Upper lobe of left lung (tissue), 6 donors: ENCODE results near the gene NAT14. TPM values are rescaled to one million over a fixed set of nuclear protein-coding genes. Genes with fewer than 3 reads are reported as not detected.

Source experiments
- ATAC-seq, 2 donors: fragments of 200-7000 bp; cut with Tn5 transposase; one replicate each; pipeline ENCODE4 v1.9.1; 2022; ENCODE audit warnings: mild to moderate bottlenecking in 2 of 2, moderate library complexity in 2 of 2; ENCODE audit not compliant: low FRiP score in 2 of 2
- DNase-seq, 2 donors: peaks; one replicate each; pipeline ENCODE4 v3.0.0-alpha.2; 2019 to 2020
- H3K27ac ChIP-seq, 4 donors: fragments of 200-600 bp; sonication (generic); one replicate each; pipeline ENCODE4 v1.5.1; 2016 to 2019
- H3K27me3 ChIP-seq, 4 donors: fragments of 200-600 bp; sonication (generic); one replicate each; pipeline ENCODE4 v1.5.1; 2017 to 2019
- H3K36me3 ChIP-seq, 4 donors: fragments of 200-600 bp; sonication (generic); one replicate each; pipeline ENCODE4 v1.5.1; 2016 to 2019
- H3K4me1 ChIP-seq, 4 donors: fragments of 200-600 bp; sonication (generic); one replicate each; pipeline ENCODE4 v1.5.1; 2018 to 2019
- H3K4me3 ChIP-seq, 4 donors: fragments of 200-600 bp; sonication (generic); one replicate each; pipeline ENCODE4 v1.5.1; 2017 to 2019; ENCODE audit warnings: mild to moderate bottlenecking in 2 of 4, moderate library complexity in 1 of 4
- H3K9me3 ChIP-seq, 4 donors: fragments of 200-600 bp; sonication (generic); one replicate each; pipeline ENCODE4 v1.5.1; 2018 to 2019
- CTCF ChIP-seq, 6 experiments: fragments of 450-650 bp in 4 of 6; fragments of 200-600 bp in 2 of 6; sonication (generic) in 2 of 6; IDR thresholded peaks; one replicate each; pipeline ENCODE4 v1.5.1; 2016 to 2019; ENCODE audit warnings: antibody characterized with exemption in 6 of 6
- EP300 ChIP-seq, 4 donors: sonication (generic); formaldehyde crosslinking; IDR thresholded peaks; one replicate each; pipeline ENCODE4 v1.5.1; 2017; ENCODE audit warnings: antibody characterized with exemption in 4 of 4, control low read depth in 2 of 4
- POLR2A ChIP-seq, 4 donors: fragments of 450-650 bp; IDR thresholded peaks; one replicate each; pipeline ENCODE4 v1.5.1; 2016 to 2017; ENCODE audit warnings: antibody characterized with exemption in 4 of 4, mild to moderate bottlenecking in 2 of 4
- POLR2AphosphoS5 ChIP-seq, 2 donors: sonication (generic); formaldehyde crosslinking; IDR thresholded peaks; one replicate each; pipeline ENCODE4 v1.5.1; 2017; ENCODE audit warnings: antibody characterized with exemption in 2 of 2
- WGBS, 2 donors: methylation state at CpG; one replicate each; pipeline ENCODE4 v1.1.5; 2017 to 2018; 5-methylcytosine and 5-hydroxymethylcytosine counted together
- total RNA-seq, 6 donors: library from RNA; depleted of rRNA in 4 of 6; stranded (reverse); fragments of >200 nt in 4 of 6; gene quantifications; one replicate each; pipeline versions ENCODE4 v1.1.0 to v1.2.1, GENCODE V29; 2016 to 2021
- donor health status: DM: no; HTN: no; CAD: no; lungs with moderate emphysema.
- donor health status: DM: no; HTN: yes; CAD: no; lungs with severe emphysema.

The NAT14 gene
- total RNA-seq, 6 donors from 2014 or later = 13.1 to 19.2 (median 16.3) TPM

GRCh38 chr19:55474269-55475265, 10.4 kb upstream of the NAT14 start:
- DNase-seq (no peak), ATAC-seq (no peak)
- Histone ChIP-seq H3K9me3 (no peaks in the 10 kb centered on the region), H3K36me3 (no peaks in the 10 kb centered on the region), H3K27me3 (no peaks in the 10 kb centered on the region), H3K4me3 (no peak overlapping the region), H3K27ac (no peak overlapping the region), H3K4me1 (peaks cover 15 to 24% (median 20%) of the 10 kb centered on the region in 4 donors)
- WGBS, 2 donors = 90 to 92% methylated on average over 16 to 19 of the region's 19 CpGs
- TF ChIP-seq EP300 (IDR thresholded peaks at IDR 0.05) = no peak
- no peak for TF ChIP-seq POLR2A (IDR thresholded peaks at IDR 0.05)
- no peak for TF ChIP-seq POLR2AphosphoS5 (IDR thresholded peaks at IDR 0.05)
- TF ChIP-seq CTCF (IDR thresholded peaks at IDR 0.05) = no peak

GRCh38 chr19:55476100-55476775, 8.8 kb upstream of the NAT14 start, which contains the start of gene ZNF628:
TSS of gene ZNF628 (plus strand) at chr19:55476617. CDS start at chr19:55479911, 3,294 bp downstream.
- ATAC-seq = peak; percentile 96 to 98

GRCh38 chr19:55477905-55478304, 7.1 kb upstream of the NAT14 start:
- Histone ChIP-seq H3K4me3 (peak overlapping the region in 1 of 4 donors; percentile 89), H3K27me3 (no peaks in the 10 kb centered on the region), H3K4me1 (peaks cover 15 to 24% (median 20%) of the 10 kb centered on the region in 4 donors), H3K36me3 (peaks cover 4 to 22% (median 15%) of the 10 kb centered on the region in 4 donors), H3K9me3 (no peaks in the 10 kb centered on the region), H3K27ac (no peak overlapping the region)
- 84 to 94% methylated on average over 13 of the region's 13 CpGs for WGBS, 2 donors
- ATAC-seq (no peak), DNase-seq (peak in 1 of 2 donors; percentile 73)
- TF ChIP-seq POLR2AphosphoS5 (IDR thresholded peaks at IDR 0.05) (no peak), CTCF (IDR thresholded peaks at IDR 0.05) (no peak), EP300 (IDR thresholded peaks at IDR 0.05) (no peak), POLR2A (IDR thresholded peaks at IDR 0.05) (no peak)

More at GRCh38 chr19:55476100-55476775, 8.8 kb upstream of the NAT14 start, which contains the start of gene ZNF628:
- Histone ChIP-seq H3K4me3 (peak within 1 kb of the TSS; percentile 50 to 89 (median 61)), H3K4me1 (peaks cover 15 to 24% (median 20%) of the 10 kb centered on the region in 4 donors), H3K27me3 (no peaks in the 10 kb centered on the region), H3K27ac (peak within 1 kb of the TSS; percentile 94 to 98 (median 96)), H3K36me3 (peaks cover 0 to 5% (median 2%) of the 10 kb centered on the region in 4 donors), H3K9me3 (no peaks in the 10 kb centered on the region)
- TF ChIP-seq CTCF (IDR thresholded peaks at IDR 0.05) (no peak), POLR2A (IDR thresholded peaks at IDR 0.05) (peak in 2 of 4 donors; percentile 34 to 89), EP300 (IDR thresholded peaks at IDR 0.05) (no peak), POLR2AphosphoS5 (IDR thresholded peaks at IDR 0.05) (peak; percentile 78 to 92)
- DNase-seq = peak; percentile 98 to 99
- WGBS, 2 donors = 0 to 1% methylated on average over 12 to 53 of the region's 61 CpGs

DNA sequence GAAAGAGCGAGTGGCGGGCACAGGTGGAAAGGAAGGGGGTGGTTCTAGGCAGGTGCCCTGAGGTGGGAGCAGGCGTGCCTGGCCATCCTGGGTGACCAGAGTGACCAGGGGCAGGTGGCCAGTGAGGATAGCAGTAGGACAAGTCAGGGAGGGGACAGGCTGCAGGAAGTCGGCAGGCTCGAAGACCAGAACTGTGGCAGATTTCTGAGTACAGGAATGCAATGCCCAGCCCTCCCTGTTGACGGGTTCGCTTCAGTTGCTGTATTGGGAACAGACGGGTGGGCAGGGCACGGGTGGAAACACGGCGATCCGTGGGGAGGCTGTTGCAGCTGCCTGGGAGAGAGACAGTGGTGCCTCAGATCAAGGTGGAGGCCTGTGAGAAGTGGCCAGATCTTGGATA, 6.6 kb upstream of the NAT14 start:
- no peak overlapping the region for H3K27ac ChIP-seq

More for the DNA sequence above, 6.6 kb upstream of the NAT14 start:
- 88 to 92% methylated on average over 12 of the region's 12 CpGs for WGBS, 2 donors
- DNase-seq = peak in 1 of 2 donors; percentile 45
- Histone ChIP-seq H3K4me1 (peaks cover 15 to 24% (median 20%) of the 10 kb centered on the region in 4 donors), H3K9me3 (no peaks in the 10 kb centered on the region), H3K4me3 (no peak overlapping the region), H3K36me3 (peaks cover 4 to 27% (median 20%) of the 10 kb centered on the region in 4 donors), H3K27me3 (no peaks in the 10 kb centered on the region)
- no peak for TF ChIP-seq EP300 (IDR thresholded peaks at IDR 0.05)
- no peak for TF ChIP-seq CTCF (IDR thresholded peaks at IDR 0.05)
- TF ChIP-seq POLR2A (IDR thresholded peaks at IDR 0.05) = no peak
- no peak for TF ChIP-seq POLR2AphosphoS5 (IDR thresholded peaks at IDR 0.05)
- no peak for ATAC-seq
